ENCODE results near the gene RGS12.

DNA sequence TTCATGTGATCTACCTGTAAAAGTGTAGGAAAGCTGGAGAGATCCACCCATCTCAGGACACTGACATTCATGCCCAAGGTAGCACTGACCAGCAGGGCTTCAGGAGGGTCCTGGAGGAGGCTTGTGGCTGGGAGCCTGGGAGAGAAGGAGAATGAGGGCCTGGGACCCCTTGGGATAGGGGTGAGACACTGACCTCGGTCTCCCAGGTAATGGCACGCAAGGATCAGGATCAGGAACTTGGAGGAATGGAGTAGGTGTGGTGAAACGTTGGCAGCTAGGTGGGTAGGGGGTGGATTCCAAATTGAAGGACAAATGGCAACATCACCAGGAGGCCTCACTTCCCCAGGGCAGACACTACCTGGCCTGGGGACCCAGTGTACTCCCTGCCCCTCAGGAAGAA, 12.4 kb upstream of the RGS12 start:
- TF ChIP-seq, protein P1, sequence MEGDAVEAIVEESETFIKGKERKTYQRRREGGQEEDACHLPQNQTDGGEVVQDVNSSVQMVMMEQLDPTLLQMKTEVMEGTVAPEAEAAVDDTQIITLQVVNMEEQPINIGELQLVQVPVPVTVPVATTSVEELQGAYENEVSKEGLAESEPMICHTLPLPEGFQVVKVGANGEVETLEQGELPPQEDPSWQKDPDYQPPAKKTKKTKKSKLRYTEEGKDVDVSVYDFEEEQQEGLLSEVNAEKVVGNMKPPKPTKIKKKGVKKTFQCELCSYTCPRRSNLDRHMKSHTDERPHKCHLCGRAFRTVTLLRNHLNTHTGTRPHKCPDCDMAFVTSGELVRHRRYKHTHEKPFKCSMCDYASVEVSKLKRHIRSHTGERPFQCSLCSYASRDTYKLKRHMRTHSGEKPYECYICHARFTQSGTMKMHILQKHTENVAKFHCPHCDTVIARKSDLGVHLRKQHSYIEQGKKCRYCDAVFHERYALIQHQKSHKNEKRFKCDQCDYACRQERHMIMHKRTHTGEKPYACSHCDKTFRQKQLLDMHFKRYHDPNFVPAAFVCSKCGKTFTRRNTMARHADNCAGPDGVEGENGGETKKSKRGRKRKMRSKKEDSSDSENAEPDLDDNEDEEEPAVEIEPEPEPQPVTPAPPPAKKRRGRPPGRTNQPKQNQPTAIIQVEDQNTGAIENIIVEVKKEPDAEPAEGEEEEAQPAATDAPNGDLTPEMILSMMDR (IDR thresholded peaks at IDR 0.05; ENCODE audit: insufficient read depth, low read length): no peak
- TF ChIP-seq POLR2AphosphoS5 (IDR thresholded peaks at IDR 0.05; ENCODE audit: low read depth) (no peak), GABPA (IDR thresholded peaks at IDR 0.05; ENCODE audit: low read depth) (no peak)
- TF ChIP-seq, protein P2, sequence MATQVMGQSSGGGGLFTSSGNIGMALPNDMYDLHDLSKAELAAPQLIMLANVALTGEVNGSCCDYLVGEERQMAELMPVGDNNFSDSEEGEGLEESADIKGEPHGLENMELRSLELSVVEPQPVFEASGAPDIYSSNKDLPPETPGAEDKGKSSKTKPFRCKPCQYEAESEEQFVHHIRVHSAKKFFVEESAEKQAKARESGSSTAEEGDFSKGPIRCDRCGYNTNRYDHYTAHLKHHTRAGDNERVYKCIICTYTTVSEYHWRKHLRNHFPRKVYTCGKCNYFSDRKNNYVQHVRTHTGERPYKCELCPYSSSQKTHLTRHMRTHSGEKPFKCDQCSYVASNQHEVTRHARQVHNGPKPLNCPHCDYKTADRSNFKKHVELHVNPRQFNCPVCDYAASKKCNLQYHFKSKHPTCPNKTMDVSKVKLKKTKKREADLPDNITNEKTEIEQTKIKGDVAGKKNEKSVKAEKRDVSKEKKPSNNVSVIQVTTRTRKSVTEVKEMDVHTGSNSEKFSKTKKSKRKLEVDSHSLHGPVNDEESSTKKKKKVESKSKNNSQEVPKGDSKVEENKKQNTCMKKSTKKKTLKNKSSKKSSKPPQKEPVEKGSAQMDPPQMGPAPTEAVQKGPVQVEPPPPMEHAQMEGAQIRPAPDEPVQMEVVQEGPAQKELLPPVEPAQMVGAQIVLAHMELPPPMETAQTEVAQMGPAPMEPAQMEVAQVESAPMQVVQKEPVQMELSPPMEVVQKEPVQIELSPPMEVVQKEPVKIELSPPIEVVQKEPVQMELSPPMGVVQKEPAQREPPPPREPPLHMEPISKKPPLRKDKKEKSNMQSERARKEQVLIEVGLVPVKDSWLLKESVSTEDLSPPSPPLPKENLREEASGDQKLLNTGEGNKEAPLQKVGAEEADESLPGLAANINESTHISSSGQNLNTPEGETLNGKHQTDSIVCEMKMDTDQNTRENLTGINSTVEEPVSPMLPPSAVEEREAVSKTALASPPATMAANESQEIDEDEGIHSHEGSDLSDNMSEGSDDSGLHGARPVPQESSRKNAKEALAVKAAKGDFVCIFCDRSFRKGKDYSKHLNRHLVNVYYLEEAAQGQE (IDR thresholded peaks at IDR 0.05; ENCODE audit: insufficient replicate concordance, low read depth): no peak
